GM21786 (cell line): ENCODE results near the gene SCFD2.
"Not testable (repeated sequence)": the region's sequence is repeated elsewhere in the genome, so short reads cannot be mapped to it uniquely, and the experiment has no call there.

ENCODE experiments used
- ATAC-seq: cut with Tn5 transposase; IDR thresholded peaks from one replicate; pipeline ENCODE4 v1.9.1; 2021; ENCODE audit not compliant: unreplicated experiment

The SCFD2 gene

DNA sequence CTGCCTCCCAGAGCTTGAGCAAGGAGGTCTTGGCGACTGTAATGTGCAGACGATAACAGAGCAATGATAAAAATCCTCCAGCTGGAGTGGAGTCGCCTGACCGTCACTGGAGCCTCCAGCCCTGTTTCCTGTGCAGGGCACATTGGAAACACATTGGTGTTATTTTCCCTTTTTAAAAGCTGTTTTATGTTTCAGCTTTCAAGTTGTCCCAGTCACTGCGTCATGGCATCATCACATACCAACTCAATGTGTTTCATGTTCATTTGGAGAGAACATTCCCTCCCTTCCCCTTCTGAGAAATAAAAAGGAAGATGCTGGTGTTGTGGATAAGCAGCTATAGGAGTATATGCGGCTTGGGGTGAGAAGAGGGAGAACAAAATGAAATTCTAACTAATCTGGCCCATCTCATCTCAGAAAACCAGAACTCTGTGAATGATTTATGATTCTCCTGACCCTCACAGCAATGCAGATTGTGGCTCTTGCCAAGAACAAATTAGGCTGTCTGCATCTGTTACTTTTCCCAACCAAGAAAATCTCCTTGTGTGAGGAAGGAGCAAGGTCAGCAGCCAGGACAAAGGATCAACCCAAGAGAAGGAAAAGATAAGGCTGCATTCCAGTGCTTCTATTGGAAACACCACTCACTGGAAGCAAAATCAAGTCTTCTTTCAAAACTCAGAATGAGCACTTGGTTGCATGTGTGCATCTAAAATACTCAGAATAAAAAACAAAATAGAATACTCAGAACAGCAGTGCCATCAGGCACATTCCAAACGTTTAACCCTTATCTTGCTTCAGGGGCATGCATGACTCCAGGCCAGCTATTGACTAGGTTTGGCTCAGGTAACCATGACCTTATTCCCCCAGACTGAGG, 369.4 kb downstream of the SCFD2 start:
- no peak for ATAC-seq

DNA sequence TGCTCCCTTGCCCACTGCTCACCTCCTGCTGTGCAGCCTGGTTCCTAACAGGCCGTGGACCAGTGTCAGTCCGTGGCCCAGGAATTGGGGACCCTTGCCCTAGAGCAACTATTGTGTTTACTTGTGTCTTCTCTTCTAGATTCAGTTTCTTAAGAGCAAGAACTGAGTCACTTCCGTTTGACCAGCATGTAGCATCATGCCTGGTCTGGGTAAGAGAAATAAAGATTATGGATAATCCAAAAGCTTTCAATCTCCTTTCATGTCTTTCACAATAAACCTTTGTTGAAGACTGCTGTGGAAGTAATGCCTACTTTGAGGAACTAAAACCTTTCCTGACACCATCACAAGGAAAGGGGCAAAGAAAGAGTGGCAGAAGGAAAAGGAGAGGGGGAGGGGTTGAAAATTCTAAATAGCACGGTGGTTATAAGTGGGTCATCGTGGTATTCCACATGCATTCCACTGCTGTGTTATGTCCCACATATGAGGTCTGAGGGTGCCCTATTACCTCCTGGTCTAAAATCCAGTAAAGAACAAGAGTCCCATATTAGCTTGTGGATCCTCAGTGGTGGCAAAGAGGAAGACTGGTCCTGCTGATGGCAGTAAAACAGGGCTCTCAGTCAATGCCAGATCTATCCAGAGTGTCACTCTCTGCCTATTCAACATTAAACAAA, 370.4 kb downstream of the SCFD2 start:
- ATAC-seq, result no peak

DNA sequence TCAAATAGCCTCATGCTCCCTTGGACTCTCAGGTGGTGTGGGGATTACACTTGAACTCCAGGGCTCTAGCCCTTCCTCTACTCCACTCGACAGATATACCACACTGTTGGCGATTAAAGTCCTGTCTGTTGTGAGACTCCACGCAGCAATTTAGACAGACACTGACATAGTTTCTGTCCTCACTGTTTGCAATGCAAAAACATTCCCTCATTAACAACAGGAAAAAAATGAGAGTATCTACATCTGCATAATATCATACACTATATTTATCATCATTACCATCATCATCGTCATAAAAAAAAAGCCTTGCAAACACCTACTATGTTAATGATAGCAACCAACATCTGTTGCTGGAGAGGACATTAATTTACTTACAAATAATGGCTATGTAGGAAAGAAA, 371.3 kb downstream of the SCFD2 start:
- no peak for ATAC-seq

DNA sequence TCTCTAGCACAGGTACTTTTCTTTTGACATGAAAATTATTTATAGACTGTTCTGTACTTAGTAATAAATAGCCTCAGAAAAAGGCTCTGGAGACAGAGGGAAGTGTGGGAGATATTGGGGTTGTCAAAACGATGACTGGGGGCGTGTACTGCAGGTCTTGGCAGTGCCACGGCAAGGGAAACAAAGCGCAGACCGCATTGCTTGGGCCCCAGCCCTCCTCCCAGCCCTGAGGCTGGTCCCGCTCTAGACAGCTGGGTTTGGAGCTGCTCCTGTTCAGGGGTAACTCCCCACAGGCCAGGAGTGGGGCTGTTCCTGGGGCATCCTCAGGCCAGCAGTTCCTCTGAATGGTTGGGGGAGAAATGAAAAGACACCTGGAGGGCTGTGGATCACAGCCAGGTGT, 372.1 kb downstream of the SCFD2 start:
- ATAC-seq, result no peak

DNA sequence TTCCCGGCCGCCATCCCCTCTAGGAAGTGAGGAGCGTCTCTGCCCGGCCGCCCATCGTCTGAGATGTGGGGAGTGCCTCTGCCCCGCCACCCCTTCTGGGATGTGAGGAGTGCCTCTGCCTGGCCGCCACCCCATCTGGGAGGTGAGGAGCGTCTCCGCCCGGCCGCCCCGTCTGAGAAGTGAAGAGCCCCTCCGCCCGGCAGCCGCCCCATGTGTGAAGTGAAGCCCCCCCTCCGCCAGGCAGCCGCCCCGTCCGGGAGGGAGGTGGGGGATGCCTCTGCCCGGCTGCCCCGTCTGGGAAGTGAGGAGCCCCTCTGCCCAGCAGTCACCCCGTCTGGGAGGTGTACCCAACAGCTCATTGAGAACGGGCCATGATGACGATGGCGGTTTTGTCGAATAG, 373.3 kb downstream of the SCFD2 start:
- not testable (repeated sequence) for ATAC-seq

DNA sequence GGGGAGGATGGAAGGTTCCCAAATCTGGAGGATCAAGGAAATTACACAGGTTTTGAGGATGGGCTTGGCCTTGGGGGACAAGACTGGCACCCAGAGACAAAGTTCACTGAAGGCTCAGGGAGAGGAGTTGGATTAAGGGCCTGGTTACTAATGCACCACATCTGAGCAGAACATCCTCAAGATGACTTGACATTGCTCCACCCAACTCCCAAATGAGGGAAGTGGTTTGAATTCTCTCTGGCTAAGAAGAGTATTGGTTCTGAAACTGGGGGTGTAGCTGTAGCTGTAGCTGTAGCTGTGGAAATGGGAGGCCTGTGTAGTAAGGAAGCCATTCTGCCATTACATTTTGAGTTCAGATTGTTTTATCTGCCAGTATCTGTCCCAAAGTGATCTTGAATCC, 374.4 kb downstream of the SCFD2 start:
- no peak for ATAC-seq

DNA sequence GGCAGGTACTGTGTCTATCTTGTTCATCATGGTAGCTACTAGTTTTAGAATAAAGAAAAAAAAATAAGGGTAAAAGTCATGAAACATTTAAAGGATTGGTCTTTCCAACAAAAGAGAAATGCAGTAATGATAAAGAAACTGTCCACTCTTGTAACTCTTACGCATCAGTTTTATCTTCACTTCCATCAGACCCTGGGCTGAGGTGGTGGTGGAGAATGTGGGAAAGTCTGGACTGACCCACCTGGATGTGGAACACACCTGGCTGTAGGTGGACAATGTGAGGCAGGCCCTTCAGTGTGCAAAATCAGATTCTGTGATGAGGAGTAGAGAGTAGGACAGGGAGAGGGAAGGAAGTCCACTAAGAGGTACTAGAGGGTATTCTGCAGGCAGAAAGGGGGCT, 375.2 kb downstream of the SCFD2 start:
- no peak for ATAC-seq

DNA sequence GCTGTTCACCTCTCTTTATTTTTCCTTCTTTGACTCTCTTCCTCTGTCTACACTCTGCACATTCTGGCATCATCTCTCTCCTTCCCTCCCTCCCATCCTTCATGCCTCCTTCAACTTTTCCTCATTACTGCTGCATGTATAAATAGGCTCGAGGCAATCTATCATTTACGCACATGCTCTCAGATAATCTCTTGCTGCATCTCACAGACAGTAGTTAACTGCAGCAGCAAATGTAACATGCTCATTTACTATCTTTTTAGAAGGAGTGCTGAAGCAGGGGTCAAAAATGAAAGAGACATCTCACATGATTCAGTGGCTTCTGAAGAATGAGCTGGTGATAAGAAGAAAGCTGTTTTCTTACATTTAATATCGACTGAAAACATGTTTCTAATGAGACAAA, 376.0 kb downstream of the SCFD2 start:
- no peak for ATAC-seq

DNA sequence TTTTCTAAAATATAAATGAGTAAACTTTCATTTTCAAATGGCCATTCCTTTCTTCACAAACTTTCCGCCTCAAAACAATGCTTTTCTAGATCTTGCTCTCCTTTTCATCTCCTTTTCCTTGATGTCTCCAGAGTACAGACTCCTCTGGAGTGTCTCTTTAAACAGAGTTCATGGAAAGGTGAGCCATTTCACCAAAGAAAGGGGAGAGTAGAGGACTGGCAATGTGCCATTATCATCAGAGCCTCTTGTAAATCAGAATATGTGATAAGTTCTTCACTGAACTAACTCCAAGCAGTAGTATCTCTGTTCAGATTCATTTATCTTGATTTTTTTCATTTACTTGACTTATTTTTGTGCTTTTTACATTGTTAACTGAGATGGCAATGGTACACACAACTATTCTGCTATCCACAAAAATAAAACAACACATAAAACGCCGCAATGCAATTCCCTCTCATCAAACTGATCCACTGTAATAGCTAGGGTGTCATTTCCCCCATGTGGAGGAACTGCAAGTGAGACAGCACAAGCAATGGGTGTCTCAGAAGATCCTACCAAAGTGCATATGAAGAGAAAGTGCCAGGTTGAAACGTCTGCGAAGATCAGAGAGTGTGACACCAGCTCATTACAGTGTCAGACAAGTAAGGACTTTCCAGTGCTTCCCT, 378.3 kb downstream of the SCFD2 start:
- ATAC-seq, result no peak

DNA sequence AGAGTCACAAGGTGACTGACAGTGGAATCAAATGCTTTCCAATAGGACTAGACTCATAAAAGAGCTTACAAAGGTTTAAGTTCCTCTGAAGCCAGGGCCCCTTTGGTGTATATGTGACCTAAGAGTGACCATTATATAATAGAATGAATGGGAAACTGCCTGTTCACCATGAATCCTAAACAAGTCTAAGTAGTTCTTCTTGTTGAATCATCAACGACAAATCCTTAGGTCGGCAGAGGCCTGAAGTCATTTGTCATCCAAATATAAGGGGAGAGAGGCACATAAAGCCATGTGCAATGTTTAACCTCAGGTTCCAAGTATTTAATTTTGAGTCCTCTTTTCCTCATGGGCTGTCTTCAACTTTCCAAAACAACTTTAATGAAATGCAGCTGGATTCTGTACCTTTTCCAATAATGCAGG, 381.4 kb downstream of the SCFD2 start:
- no peak for ATAC-seq

DNA sequence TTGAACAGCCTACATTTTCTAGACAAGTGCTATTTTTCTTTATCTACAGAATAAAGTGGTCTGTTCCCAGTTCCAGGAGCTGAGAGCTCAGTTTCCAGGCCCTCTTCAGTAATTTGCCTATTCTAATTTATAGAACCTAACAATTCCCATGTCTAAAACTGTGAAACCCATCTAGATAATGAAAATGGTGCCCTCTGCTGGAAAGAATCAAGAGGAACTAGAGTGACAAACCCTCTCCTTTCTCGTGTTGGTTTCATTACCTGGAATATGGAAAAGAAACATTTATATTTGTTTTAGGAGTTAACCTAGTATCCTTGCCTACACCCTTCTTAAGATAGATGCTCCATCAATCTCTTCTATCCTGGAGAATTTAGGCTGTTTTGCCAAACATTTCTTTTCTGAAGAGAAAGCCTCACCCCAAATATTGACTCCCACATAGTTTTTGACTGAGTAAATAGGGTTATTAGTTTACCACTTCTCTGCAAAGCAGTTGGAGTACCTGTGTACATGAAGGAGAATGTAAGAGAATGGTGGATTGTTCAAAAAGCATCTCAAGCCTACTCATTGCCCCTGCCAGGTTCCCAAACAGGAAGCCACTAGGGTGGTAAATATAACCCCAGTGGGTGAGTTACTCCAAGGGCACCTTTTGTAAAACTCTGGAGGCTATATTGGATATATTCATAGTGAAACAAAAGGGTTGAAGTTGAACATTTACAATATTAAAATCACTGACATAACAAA, 382.1 kb downstream of the SCFD2 start:
- ATAC-seq, result no peak

DNA sequence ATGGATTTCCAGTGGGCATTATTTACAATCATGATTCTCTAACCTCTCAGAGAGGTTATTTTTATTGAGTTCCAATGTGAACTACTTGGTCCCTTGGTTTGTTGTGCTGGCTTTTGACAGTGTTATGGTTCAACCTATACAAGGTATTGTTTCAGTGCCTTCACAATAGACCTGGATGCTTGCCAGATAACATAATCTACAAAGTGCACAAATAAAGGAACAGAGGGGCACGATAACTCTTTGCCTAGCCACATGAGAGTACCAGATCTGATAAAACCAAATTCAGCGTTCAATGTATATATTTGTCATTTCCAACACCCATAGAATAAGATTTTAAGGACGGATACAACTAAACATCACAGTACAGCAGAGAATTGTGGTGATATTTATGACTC, 382.9 kb downstream of the SCFD2 start:
- no peak for ATAC-seq

DNA sequence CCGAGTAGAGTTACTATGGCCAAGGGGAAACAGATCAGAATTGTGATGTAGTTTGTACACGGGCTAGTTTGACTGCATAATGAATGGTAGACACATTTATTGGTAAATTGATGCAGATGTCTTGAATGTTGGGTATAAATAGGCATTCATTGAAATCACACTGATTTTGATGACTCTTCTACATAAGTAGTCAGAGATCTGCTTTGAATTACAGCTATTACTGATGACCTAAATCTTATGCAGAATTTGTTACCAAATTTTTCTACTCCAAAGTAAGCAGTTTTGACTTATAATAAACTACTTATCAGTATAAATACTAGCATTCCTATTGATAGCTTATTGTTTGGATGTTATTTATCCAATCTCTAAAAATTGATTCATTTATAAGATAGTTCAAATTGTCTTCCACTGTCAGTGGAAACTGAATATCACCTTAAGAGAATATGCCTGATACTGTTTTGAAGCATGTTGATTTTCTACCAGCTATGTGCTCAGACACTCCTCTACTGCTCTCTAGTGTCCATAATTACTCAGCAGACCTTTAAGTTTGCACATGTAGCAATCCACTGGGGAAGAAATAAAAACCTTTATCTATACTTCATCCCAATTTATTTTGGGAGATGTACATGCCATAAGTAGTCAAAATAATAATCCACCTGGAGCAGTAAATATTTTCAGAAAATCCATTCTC, 383.5 kb downstream of the SCFD2 start:
- no peak for ATAC-seq

DNA sequence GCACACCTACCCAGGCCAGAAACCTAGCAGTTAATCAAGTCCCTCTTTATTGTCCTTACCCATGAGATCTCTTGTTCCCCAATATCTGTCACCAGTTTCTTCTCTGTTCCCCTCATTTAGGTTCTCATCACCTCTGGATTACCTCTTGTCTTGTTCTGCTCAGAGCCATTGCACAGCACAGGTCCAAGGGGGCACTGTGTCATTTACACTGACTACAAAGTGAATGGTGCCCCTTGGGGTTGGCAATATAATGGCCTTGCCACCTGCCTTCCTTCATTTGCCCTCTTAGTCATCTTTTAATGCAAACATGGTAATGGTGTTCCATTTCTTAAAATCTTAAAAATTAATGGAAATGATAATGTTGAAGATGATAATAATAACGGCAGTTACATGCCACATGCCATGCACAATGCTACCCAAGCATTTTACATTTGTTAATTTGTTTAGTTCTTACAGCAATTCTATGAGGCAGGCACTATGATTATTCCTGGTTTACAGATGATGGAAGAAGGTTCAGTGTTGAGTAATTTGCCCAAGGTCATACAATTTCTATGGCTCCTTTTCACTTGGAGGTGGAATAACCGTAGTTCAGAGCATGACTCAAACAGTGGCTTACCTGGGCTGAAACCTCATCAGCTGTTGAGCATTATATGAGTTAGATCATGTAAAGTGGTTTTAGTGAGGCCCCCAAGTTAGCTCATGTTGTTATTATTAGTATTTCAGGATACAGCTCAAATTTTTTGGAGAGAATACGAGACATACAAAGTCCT, 385.9 kb downstream of the SCFD2 start:
- ATAC-seq, result no peak

DNA sequence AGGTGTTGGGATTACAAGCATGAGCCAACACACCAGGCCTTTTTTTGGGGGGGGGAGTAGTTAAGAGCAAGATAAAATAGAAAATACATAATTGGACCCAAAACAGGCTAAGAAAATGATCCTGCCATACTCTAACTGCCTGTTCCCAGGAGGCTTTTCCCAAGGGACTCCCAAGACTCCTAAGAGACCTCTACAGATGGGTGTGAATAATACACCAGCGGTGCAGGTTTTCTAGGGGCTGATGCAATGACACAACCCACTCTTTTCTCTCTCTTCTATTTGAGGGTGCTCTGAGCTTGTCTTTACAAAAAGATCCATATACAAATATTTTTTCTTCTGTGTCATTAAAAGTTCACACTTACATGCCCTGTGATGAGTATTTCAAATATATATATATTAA, 386.8 kb downstream of the SCFD2 start:
- no peak for ATAC-seq

DNA sequence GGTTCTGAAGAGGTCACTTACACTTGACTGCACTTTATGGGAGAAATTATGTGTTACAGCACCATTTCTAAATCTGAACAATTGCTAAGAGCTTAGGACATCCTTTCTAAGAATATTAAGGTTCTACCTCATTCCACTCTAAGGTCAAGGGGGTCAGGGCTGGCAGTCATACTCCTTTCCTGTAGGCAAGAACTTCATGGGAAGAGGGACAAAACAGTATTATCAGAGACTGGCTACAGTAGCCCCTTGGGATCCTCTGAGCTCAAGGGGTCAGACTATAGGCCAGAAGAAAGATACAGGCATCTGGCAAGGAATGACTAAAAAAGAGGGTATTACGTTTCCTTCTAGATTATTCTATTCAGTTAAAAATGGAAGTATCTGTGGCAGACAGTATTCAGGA, 388.6 kb downstream of the SCFD2 start:
- ATAC-seq, result no peak

DNA sequence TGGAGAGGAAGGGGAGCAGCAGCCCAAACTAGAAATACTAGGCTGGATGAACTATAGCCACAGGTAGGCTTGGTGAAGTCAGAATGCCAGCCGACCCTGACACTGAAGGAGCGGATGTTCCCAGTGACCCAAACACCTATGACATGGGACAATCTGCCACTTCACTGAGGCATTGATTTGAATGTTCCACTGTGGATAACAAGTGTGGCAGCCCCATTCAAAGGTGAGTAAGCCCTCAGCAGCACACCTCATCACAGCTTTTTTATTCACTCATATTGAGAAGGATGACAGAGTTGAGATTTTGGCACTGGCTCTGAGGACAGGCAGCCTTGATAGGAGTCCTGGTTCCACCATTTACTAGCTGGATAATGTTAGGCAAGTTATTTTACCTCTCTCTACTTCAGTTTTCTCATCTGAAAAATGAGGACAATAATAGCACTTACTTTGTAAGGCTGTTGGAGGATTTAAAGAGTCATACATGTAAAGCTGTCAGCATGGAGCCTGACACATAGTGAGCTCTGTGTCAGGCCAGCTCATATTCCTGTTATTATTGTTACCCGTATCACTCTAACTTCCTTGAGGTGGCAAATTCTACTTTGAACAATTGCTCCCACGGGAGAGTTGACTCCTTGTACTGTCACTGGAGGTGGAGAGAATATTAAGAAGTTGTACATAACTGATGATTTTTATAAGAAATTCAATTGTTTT, 389.2 kb downstream of the SCFD2 start:
- no peak for ATAC-seq

DNA sequence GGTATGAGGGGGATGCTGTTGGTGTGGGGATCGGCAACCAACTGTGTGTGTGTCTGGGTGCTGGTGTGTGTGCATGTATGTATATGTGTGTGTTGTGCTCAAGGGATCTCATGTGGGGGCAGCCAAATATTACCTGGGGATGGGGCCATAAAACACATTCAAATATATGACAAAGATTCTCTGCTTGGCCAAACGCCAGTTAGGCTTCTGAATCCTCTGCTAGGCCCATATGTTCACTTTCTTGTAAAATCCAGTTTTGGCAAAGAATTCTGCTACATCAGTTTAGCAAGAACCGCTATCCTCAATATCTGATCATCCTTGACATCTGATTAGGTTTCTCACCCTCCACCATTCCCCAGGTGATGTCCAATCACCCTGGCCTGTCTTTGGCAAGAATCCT, 397.2 kb downstream of the SCFD2 start:
- no peak for ATAC-seq

DNA sequence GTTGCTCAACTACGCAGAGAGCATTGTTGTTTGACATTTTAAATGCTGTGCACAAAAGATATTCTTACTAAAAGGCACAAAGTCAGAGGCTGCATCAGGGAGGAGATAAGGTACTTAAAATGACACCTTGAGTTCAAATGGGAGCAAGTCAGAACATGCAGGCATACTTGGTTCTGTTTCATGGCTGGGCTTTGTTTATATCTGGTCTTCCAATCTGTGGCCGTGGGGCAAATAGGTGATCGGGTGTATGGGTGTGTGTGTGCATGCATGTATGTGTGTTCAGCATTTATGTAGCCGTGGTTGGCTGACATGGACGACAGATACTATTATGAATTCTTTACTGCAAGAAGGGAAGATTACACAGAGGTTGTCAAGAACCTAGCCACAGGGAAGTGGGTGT, 397.6 kb downstream of the SCFD2 start:
- ATAC-seq, result no peak
